Testis (tissue), 2 donors: ENCODE measurements around the gene PKP2.

Experiments used
- POLR2A ChIP-seq: fragments of 450-650 bp; IDR thresholded peaks from one replicate; pipeline ENCODE4 v1.6.1; 2017; ENCODE audit warnings: antibody characterized with exemption, mild to moderate bottlenecking, moderate library complexity
- TF ChIP-seq, protein P1 (sequence below), 3 experiments: fragments of 450-650 bp in 2 of 3; fragments of 200-600 bp in 1 of 3; sonication (generic) in 1 of 3; IDR thresholded peaks; one replicate each; pipeline ENCODE4 v1.5.1; 2016 to 2019; ENCODE audit warnings: antibody characterized with exemption in 3 of 3, mild to moderate bottlenecking in 2 of 3, moderate library complexity in 1 of 3

DNA sequence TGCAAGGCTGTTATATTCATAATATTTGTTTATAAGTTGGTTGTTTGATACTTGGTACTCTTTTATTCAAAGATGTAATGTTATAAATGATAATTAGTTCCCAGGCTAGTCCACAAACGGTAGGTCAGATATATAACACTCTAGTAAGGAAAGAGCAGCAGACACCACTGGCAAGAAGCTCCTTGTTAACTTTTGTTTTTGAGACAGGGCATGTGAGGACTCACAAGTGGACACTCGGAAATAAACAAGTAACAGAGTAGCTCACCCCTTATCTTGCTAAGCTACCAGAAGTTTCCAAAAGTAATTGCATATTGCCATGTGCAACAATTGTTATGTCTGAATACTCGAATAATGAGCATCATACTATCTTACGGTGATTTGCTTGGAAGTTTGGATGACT is 102.3 kb downstream of the PKP2 start:
- TF ChIP-seq, protein P1, sequence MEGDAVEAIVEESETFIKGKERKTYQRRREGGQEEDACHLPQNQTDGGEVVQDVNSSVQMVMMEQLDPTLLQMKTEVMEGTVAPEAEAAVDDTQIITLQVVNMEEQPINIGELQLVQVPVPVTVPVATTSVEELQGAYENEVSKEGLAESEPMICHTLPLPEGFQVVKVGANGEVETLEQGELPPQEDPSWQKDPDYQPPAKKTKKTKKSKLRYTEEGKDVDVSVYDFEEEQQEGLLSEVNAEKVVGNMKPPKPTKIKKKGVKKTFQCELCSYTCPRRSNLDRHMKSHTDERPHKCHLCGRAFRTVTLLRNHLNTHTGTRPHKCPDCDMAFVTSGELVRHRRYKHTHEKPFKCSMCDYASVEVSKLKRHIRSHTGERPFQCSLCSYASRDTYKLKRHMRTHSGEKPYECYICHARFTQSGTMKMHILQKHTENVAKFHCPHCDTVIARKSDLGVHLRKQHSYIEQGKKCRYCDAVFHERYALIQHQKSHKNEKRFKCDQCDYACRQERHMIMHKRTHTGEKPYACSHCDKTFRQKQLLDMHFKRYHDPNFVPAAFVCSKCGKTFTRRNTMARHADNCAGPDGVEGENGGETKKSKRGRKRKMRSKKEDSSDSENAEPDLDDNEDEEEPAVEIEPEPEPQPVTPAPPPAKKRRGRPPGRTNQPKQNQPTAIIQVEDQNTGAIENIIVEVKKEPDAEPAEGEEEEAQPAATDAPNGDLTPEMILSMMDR (IDR thresholded peaks at IDR 0.05): no peak
- no peak for TF ChIP-seq POLR2A
